Measurements from ENCODE around the gene S1PR4.

Gene S1PR4

DNA sequence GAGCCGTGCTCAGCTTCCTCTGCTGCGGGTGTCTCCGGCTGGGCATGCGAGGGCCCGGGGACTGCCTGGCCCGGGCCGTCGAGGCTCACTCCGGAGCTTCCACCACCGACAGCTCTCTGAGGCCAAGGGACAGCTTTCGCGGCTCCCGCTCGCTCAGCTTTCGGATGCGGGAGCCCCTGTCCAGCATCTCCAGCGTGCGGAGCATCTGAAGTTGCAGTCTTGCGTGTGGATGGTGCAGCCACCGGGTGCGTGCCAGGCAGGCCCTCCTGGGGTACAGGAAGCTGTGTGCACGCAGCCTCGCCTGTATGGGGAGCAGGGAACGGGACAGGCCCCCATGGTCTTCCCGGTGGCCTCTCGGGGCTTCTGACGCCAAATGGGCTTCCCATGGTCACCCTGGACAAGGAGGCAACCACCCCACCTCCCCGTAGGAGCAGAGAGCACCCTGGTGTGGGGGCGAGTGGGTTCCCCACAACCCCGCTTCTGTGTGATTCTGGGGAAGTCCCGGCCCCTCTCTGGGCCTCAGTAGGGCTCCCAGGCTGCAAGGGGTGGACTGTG, 1.2 kb downstream of the S1PR4 start:
- Histone ChIP-seq H3K27ac (replicated peaks) (peak overlapping the region; percentile 99), H3K27me3 (ENCODE audit: insufficient read depth, poor library complexity, severe bottlenecking) (no peaks in the 10 kb centered on the region), H3K4me3 (replicated peaks; ENCODE audit: insufficient read depth, low read length) (peak overlapping the region; percentile 78)
- TF ChIP-seq, protein P1, sequence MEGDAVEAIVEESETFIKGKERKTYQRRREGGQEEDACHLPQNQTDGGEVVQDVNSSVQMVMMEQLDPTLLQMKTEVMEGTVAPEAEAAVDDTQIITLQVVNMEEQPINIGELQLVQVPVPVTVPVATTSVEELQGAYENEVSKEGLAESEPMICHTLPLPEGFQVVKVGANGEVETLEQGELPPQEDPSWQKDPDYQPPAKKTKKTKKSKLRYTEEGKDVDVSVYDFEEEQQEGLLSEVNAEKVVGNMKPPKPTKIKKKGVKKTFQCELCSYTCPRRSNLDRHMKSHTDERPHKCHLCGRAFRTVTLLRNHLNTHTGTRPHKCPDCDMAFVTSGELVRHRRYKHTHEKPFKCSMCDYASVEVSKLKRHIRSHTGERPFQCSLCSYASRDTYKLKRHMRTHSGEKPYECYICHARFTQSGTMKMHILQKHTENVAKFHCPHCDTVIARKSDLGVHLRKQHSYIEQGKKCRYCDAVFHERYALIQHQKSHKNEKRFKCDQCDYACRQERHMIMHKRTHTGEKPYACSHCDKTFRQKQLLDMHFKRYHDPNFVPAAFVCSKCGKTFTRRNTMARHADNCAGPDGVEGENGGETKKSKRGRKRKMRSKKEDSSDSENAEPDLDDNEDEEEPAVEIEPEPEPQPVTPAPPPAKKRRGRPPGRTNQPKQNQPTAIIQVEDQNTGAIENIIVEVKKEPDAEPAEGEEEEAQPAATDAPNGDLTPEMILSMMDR (IDR thresholded peaks at IDR 0.05; ENCODE audit: insufficient read depth, low read length) = no peak
- TF ChIP-seq, protein P2, sequence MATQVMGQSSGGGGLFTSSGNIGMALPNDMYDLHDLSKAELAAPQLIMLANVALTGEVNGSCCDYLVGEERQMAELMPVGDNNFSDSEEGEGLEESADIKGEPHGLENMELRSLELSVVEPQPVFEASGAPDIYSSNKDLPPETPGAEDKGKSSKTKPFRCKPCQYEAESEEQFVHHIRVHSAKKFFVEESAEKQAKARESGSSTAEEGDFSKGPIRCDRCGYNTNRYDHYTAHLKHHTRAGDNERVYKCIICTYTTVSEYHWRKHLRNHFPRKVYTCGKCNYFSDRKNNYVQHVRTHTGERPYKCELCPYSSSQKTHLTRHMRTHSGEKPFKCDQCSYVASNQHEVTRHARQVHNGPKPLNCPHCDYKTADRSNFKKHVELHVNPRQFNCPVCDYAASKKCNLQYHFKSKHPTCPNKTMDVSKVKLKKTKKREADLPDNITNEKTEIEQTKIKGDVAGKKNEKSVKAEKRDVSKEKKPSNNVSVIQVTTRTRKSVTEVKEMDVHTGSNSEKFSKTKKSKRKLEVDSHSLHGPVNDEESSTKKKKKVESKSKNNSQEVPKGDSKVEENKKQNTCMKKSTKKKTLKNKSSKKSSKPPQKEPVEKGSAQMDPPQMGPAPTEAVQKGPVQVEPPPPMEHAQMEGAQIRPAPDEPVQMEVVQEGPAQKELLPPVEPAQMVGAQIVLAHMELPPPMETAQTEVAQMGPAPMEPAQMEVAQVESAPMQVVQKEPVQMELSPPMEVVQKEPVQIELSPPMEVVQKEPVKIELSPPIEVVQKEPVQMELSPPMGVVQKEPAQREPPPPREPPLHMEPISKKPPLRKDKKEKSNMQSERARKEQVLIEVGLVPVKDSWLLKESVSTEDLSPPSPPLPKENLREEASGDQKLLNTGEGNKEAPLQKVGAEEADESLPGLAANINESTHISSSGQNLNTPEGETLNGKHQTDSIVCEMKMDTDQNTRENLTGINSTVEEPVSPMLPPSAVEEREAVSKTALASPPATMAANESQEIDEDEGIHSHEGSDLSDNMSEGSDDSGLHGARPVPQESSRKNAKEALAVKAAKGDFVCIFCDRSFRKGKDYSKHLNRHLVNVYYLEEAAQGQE (IDR thresholded peaks at IDR 0.05; ENCODE audit: insufficient replicate concordance, low read depth) = peak; percentile 81
- DNase-seq (ENCODE audit: low read depth in 1 of 2, low spot score in 1 of 2) = peak in 1 of 2 experiments; percentile 68

DNA sequence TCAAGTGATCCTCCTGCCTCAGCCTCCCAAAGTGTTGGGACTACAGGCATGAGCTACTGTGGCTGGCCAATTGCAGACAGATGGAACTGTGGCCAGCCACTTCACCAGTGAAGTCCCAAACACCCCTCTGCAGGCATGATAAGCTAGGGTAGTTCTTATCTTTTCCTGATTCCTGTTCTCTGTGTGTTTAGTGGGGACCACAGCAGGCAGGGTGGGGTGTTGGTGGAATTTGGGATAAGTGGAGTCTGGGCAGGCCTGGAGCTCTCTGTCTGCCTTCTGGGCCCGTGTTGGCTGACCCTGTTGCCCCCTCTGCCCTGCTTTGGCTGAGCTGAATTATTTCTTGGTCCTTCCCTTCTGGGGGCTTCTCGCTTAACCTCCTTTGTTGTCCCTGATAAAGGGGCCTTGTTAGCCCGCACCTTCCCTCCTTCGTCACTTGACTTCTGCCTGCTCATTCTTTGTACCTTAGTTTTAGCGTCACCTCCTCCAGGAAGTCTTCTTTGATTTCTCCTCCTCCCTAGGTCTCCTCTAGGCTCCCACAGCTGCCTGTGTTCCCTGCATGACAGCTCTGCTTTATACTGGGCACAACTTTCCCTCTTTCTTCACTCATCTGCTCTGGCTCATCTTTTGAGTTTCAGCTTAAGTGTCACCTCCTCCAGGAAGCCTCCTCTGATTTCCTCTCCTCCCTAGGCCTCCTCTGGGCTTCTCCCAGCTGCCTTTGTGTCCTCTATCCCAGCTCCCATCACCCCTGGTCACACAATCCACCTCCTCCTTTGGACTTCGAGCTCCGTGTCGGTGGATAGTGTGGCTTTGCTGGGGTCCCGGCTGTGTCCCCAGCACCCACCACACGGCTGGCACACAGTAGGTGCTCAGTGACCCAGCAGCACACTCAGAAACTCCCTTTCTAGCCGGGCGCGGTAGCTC, 5.4 kb downstream of the S1PR4 start:
- no peak overlapping the region for H3K4me3 ChIP-seq (replicated peaks; ENCODE audit: insufficient read depth, low read length)
- no peak for DNase-seq (ENCODE audit: low read depth in 1 of 2, low spot score in 1 of 2)

DNA sequence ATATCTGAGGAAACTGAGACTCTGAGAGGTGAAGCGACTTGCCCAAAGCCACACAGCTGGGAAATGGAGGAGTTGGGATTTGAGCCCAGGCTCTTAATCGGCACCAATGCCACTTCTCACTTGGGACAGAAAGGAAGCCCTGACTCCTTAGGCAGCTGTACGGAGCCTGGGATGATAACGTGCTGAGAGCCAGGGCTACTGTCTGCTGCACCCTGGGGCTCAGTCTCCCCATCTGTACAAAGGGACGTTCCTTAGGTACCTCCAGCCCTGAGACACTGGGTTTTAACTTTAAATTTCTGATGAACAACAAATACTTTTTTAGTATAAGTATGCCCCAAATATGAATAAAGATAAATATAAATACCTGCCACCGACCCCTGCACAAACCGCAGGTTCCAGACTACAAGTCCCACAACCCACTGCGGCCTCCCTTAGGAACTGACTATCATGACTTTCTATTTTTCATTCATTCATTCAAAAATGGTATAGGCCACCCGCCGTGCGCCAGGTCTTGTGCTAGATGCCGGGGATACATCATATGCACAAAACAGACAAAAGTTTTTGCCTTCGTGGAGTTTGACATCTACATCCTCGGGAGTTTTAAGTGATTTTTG, 6.4 kb downstream of the S1PR4 start:
- Histone ChIP-seq H3K27me3 (ENCODE audit: insufficient read depth, poor library complexity, severe bottlenecking) (no peaks in the 10 kb centered on the region), H3K27ac (replicated peaks) (peak overlapping the region; percentile 90), H3K4me3 (replicated peaks; ENCODE audit: insufficient read depth, low read length) (peak overlapping the region; percentile 37)
- DNase-seq (ENCODE audit: low read depth in 1 of 2, low spot score in 1 of 2) = no peak
- TF ChIP-seq POLR2AphosphoS5 (IDR thresholded peaks at IDR 0.05; ENCODE audit: low read depth) (0 out of 2 replicates have a peak, but pooled peaks have one; percentile 0), SPI1 (IDR thresholded peaks at IDR 0.05; ENCODE audit: borderline replicate concordance, low read depth) (no peak)

More for the DNA sequence above, 5.4 kb downstream of the S1PR4 start:
- H3K27ac ChIP-seq (replicated peaks) = no peak overlapping the region
- no peak for TF ChIP-seq GABPA (IDR thresholded peaks at IDR 0.05; ENCODE audit: low read depth)
- TF ChIP-seq, protein P2 (IDR thresholded peaks at IDR 0.05; ENCODE audit: insufficient replicate concordance, low read depth) = no peak
- TF ChIP-seq POLR2AphosphoS5 (IDR thresholded peaks at IDR 0.05; ENCODE audit: low read depth) = peak; percentile 50; the same call in 1 of the 2 replicates
- TF ChIP-seq SPI1 (IDR thresholded peaks at IDR 0.05; ENCODE audit: borderline replicate concordance, low read depth) = no peak
- no peaks in the 10 kb centered on the region for H3K27me3 ChIP-seq (ENCODE audit: insufficient read depth, poor library complexity, severe bottlenecking)

DNA sequence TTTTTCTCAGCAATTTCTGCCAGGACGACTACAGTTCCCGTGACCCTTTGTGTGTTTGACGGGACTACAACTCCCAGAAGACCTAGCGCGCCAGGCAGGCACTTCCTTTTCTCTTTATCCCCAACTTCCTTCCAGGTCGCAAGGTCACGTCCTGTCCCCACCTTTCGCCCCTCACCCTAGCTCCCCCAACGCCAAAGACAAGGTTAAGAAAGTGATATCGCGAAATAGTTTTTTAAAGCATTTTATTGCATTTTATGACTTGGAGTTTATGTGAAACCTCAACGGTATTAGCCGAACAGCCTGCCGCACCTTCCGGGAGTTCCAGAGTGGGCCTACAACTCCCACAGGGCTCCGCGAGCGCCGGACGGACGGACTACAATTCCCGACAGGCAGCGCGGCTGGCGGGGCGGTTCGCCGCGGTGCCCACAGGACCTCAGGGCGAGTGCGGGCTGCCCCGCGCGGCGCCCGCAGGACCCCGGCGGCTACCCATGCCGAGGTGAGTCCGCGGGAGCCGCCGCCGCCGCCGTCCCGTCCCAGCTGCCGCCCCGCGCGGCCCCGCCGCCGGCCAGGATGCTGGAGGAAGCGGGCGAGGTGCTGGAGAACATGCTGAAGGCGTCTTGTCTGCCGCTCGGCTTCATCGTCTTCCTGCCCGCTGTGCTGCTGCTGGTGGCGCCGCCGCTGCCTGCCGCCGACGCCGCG, 7.0 kb downstream of the S1PR4 start, which contains the start of gene NCLN:
Gene NCLN (plus strand): TSS at position 470 of the 699 bp plus-strand sequence. CDS start 101 bp downstream, at position 571.
- H3K27ac ChIP-seq (replicated peaks) = peak within 1 kb of the TSS; percentile 90
- peak; percentile 92 for TF ChIP-seq GABPA (IDR thresholded peaks at IDR 0.05; ENCODE audit: low read depth)
- TF ChIP-seq, protein P1 (IDR thresholded peaks at IDR 0.05; ENCODE audit: insufficient read depth, low read length) = no peak
- TF ChIP-seq, protein P2 (IDR thresholded peaks at IDR 0.05; ENCODE audit: insufficient replicate concordance, low read depth) = no peak
- peak; percentile 87 for TF ChIP-seq SPI1 (IDR thresholded peaks at IDR 0.05; ENCODE audit: borderline replicate concordance, low read depth)
- H3K27me3 ChIP-seq (ENCODE audit: insufficient read depth, poor library complexity, severe bottlenecking) = no peaks in the 10 kb centered on the region
- peak within 1 kb of the TSS; percentile 97 for H3K4me3 ChIP-seq (replicated peaks; ENCODE audit: insufficient read depth, low read length)
- DNase-seq (ENCODE audit: low read depth in 1 of 2, low spot score in 1 of 2) = peak; percentile 90 to 93

Data from HL-60 (cell line).